Fibroblast of lung (primary cell): ENCODE measurements around the gene SPATA19.

Source experiments
- CTCF ChIP-seq, 2 donors: IDR thresholded peaks in 1 of 2; conservative IDR thresholded peaks in 1 of 2; 1 replicate in 1 of 2; 2 replicates in 1 of 2; pipeline ENCODE4 v1.5.1; 2011 to 2012; ENCODE audit warnings: low read length in 2 of 2, control low read depth in 1 of 2, inconsistent platforms in 1 of 2, low read depth in 1 of 2, mild to moderate bottlenecking in 1 of 2
- EZH2 ChIP-seq: IDR thresholded peaks from 2 replicates; pipeline ENCODE4 v1.5.1; 2012; ENCODE audit warnings: low read length, control low read depth, mild to moderate bottlenecking; ENCODE audit errors: missing control alignments

DNA sequence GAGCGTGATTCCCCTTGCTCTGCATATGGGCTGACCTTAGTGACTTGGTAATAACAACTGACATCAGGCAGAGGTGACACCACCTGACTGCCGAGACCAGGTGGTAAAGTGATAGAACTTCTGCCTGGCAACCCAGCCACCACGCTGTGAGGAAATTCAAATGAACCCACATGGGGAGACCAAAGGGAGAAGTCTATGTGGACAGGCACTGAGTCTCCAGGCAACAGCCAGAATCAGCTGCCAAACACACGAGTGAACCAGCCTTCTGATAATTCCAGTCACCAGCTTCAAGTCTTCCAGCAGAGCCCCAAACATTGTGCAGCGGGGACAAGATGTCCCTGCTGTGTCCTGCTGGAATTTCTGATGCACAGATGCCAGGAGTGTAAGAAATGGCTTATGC, 29.7 kb downstream of the SPATA19 start:
- TF ChIP-seq CTCF (conservative IDR thresholded peaks at IDR 0.05 in 1 of 2, IDR thresholded peaks at IDR 0.05 in 1 of 2; ENCODE audit: low read depth in 1 of 2, low read length in 2 of 2) (no peak), EZH2 (no peak)
